ENCODE data around the gene AGPAT1. TPM values are rescaled to one million over a fixed set of nuclear protein-coding genes. Genes with fewer than 3 reads are reported as not detected.

The AGPAT1 gene
- total and polyA plus RNA-seq, 10 of the 15 experiments (the other 5 are each of a cell fraction or from before 2014, with no cell fraction given): 13.9 to 39.5 (median 24.7) TPM

DNA sequence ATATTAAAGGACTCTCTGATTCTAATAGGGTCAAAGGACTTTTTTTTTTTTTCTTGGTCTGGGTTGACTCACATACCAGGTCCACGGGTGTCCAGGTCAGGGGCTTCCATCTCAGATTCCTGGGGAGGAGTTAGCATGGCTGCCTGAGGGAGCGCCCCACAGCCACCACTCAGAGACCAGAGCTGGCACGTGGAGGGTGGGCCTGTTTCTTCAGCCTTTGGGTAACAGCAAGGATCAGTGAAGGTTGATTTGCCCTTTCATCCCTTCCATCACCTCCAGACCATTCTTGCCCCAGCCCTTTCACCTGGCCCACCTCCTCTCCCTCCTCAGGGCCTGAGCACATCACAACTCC is 22.4 kb upstream of the AGPAT1 start (continued):
- TF ChIP-seq, protein P1, sequence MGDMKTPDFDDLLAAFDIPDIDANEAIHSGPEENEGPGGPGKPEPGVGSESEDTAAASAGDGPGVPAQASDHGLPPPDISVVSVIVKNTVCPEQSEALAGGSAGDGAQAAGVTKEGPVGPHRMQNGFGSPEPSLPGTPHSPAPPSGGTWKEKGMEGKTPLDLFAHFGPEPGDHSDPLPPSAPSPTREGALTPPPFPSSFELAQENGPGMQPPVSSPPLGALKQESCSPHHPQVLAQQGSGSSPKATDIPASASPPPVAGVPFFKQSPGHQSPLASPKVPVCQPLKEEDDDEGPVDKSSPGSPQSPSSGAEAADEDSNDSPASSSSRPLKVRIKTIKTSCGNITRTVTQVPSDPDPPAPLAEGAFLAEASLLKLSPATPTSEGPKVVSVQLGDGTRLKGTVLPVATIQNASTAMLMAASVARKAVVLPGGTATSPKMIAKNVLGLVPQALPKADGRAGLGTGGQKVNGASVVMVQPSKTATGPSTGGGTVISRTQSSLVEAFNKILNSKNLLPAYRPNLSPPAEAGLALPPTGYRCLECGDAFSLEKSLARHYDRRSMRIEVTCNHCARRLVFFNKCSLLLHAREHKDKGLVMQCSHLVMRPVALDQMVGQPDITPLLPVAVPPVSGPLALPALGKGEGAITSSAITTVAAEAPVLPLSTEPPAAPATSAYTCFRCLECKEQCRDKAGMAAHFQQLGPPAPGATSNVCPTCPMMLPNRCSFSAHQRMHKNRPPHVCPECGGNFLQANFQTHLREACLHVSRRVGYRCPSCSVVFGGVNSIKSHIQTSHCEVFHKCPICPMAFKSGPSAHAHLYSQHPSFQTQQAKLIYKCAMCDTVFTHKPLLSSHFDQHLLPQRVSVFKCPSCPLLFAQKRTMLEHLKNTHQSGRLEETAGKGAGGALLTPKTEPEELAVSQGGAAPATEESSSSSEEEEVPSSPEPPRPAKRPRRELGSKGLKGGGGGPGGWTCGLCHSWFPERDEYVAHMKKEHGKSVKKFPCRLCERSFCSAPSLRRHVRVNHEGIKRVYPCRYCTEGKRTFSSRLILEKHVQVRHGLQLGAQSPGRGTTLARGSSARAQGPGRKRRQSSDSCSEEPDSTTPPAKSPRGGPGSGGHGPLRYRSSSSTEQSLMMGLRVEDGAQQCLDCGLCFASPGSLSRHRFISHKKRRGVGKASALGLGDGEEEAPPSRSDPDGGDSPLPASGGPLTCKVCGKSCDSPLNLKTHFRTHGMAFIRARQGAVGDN (IDR thresholded peaks at IDR 0.05): no peak

DNA sequence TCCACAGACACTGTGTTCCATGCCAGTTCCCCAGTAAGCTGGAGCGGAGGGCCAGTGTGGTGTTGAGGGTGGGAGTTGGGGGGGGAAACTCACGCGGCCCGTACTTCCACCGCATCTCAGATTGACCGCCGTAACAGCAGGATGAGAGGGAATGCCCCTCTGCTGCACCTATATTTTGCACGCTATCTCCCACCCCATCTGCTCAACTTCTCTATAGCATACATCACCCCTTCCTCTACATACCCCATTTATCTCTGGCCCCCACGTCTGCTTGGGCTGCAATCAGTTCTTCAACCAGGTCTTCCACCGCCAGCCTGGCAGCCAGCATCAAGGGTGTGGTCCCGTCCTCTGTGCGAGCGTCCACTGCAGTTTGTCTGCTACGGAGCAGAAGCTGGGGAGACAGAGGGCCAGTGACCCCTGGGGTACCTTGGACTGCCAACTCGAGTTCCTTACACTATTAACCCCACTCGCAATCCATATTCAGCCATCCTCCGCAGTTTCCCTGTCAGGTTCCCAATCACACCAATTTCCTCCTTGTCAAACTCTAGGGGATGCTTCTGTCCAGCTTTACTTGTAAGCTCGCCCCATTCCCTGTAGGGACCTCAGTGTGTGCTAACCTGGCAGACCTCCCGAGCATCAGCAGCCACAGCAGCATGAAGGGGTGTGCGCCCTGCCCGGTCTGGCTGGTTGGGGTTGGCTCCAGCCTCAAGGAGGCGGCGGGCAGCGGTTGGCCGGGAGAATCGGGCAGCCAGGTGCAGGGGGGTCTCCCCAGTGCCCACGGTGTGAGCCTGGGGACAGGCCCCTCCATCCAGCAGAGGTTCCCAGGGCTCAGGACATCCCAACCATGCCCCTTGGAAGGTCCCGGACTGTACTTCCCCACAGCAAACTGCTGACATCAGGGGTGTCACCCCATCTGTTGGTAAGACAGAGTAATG is 21.1 kb upstream of the AGPAT1 start:
- no peak for FAIRE-seq
- H4K20me1 ChIP-seq (ENCODE audit: control insufficient read depth, insufficient read depth): no peaks in the 10 kb centered on the region
- peaks cover 16% of the 10 kb centered on the region for H3K79me2 ChIP-seq (ENCODE audit: control insufficient read depth, insufficient read depth, low read length)
- peak overlapping the region; percentile 84 for H2AFZ ChIP-seq (ENCODE audit: control insufficient read depth, low read depth, low read length)
- ChIA-PET POLR2A (interaction anchor here (0.5 to 1.6 kb wide), 9 partner anchors 8 to 1215 kb away, joined by 3 to 6 read pairs (median 5); partner anchors contain the start of genes AGPAT1, ATF6B and PSMB8), CTCF (interaction anchor here (0.6 to 1.5 kb wide), 6 partner anchors 18 to 201 kb away, joined by 3 to 4 read pairs (median 3); no protein-coding TSS in a partner anchor), SMC1A (ENCODE audit: uncharacterized antibody, unreplicated experiment) (interaction anchor here (0.6 to 1.1 kb wide), 4 partner anchors 11 to 589 kb away, joined by 3 to 4 read pairs (median 3); no protein-coding TSS in a partner anchor), RAD21 (ENCODE audit: unreplicated experiment) (interaction anchor here (1.8 kb wide), 1 partner anchor 68 kb away, joined by 6 read pairs; no protein-coding TSS in a partner anchor)
- peak overlapping the region; percentile 76 for H3K4me3 ChIP-seq
- in situ Hi-C loops (cut with MboI): no loop called here
- no peaks in the 10 kb centered on the region for H3K27me3 ChIP-seq (replicated peaks in 1 of 2; ENCODE audit: control insufficient read depth in 2 of 2, insufficient read depth in 2 of 2, low read length in 1 of 2)
- H3K27ac ChIP-seq (ENCODE audit: control insufficient read depth, insufficient read depth): peak overlapping the region; percentile 99
- H3K36me3 ChIP-seq (ENCODE audit: control insufficient read depth in 2 of 2, insufficient read depth in 2 of 2, low read length in 1 of 2): no peaks in the 10 kb centered on the region
- intact Hi-C loops (cut with micrococcal nuclease; ENCODE audit: unreplicated experiment): loop anchor here (5.0 kb wide), 1 partner anchor 40 kb away; no protein-coding TSS in a partner anchor
- WGBS (ENCODE audit: insufficient coverage, insufficient replicate concordance, low lambda C conversion rate, missing lambda C conversion rate): 21% methylated on average over 28 of the region's 28 CpGs
- peak overlapping the region; percentile 79 for H3K4me2 ChIP-seq (ENCODE audit: control insufficient read depth, insufficient read depth)
- H3K9me3 ChIP-seq (replicated peaks; ENCODE audit: control insufficient read depth, insufficient read depth, low read length): no peaks in the 10 kb centered on the region
- H3K9ac ChIP-seq (ENCODE audit: control insufficient read depth, insufficient read depth, low read length): peak overlapping the region; percentile 100
- no TSS peak for BruUV-seq (replicated peaks)
- no peak for ATAC-seq
- H3K4me1 ChIP-seq (ENCODE audit: control insufficient read depth, insufficient read depth, low read length): peaks cover 26% of the 10 kb centered on the region
- DNase-seq (ENCODE audit: low read depth, low spot score): no peak
- TF ChIP-seq ATF7 (IDR thresholded peaks at IDR 0.05; ENCODE audit: low read depth) (peak; percentile 0; the same call in 1 of the 2 replicates), RAD21 (IDR thresholded peaks at IDR 0.05; ENCODE audit: insufficient read depth, low read depth, low read length) (peak; percentile 6; the same call in 1 of the 2 replicates), EED (IDR thresholded peaks at IDR 0.05; ENCODE audit: low read depth) (peak; percentile 43; the same call in 1 of the 2 replicates), SREBF2 (IDR thresholded peaks at IDR 0.05; ENCODE audit: low read length) (no peak)
- TF ChIP-seq, protein P2, sequence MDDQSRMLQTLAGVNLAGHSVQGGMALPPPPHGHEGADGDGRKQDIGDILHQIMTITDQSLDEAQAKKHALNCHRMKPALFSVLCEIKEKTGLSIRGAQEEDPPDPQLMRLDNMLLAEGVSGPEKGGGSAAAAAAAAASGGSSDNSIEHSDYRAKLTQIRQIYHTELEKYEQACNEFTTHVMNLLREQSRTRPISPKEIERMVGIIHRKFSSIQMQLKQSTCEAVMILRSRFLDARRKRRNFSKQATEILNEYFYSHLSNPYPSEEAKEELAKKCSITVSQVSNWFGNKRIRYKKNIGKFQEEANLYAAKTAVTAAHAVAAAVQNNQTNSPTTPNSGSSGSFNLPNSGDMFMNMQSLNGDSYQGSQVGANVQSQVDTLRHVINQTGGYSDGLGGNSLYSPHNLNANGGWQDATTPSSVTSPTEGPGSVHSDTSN (IDR thresholded peaks at IDR 0.05; ENCODE audit: insufficient replicate concordance, low read depth, low read length): no peak
- TF ChIP-seq, protein P3, sequence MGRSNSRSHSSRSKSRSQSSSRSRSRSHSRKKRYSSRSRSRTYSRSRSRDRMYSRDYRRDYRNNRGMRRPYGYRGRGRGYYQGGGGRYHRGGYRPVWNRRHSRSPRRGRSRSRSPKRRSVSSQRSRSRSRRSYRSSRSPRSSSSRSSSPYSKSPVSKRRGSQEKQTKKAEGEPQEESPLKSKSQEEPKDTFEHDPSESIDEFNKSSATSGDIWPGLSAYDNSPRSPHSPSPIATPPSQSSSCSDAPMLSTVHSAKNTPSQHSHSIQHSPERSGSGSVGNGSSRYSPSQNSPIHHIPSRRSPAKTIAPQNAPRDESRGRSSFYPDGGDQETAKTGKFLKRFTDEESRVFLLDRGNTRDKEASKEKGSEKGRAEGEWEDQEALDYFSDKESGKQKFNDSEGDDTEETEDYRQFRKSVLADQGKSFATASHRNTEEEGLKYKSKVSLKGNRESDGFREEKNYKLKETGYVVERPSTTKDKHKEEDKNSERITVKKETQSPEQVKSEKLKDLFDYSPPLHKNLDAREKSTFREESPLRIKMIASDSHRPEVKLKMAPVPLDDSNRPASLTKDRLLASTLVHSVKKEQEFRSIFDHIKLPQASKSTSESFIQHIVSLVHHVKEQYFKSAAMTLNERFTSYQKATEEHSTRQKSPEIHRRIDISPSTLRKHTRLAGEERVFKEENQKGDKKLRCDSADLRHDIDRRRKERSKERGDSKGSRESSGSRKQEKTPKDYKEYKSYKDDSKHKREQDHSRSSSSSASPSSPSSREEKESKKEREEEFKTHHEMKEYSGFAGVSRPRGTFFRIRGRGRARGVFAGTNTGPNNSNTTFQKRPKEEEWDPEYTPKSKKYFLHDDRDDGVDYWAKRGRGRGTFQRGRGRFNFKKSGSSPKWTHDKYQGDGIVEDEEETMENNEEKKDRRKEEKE (IDR thresholded peaks at IDR 0.05): no peak
- TF ChIP-seq, protein P4, sequence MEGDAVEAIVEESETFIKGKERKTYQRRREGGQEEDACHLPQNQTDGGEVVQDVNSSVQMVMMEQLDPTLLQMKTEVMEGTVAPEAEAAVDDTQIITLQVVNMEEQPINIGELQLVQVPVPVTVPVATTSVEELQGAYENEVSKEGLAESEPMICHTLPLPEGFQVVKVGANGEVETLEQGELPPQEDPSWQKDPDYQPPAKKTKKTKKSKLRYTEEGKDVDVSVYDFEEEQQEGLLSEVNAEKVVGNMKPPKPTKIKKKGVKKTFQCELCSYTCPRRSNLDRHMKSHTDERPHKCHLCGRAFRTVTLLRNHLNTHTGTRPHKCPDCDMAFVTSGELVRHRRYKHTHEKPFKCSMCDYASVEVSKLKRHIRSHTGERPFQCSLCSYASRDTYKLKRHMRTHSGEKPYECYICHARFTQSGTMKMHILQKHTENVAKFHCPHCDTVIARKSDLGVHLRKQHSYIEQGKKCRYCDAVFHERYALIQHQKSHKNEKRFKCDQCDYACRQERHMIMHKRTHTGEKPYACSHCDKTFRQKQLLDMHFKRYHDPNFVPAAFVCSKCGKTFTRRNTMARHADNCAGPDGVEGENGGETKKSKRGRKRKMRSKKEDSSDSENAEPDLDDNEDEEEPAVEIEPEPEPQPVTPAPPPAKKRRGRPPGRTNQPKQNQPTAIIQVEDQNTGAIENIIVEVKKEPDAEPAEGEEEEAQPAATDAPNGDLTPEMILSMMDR (IDR thresholded peaks at IDR 0.05 in 2 of 3, conservative IDR thresholded peaks at IDR 0.05 in 1 of 3; ENCODE audit: control insufficient read depth in 2 of 3, extremely low read depth in 1 of 3, insufficient read depth in 1 of 3, low read depth in 3 of 3, low read length in 3 of 3): peak in 1 of 3 experiments; percentile 27; a peak in 1 of 6 replicates

Measured in GM12878 (cell line).